Eye (tissue), 1 donor: ENCODE measurements around the gene PRSS23.
"Not testable (repeated sequence)": the region's sequence is repeated elsewhere in the genome, so short reads cannot be mapped to it uniquely, and the experiment has no call there.

ENCODE experiments used
- DNase-seq: peaks from one replicate; pipeline ENCODE4 v3.0.0-alpha.2; 2015

The PRSS23 gene

GRCh38 chr11:86815726-86816125 is 15.4 kb downstream of the PRSS23 start:
- no peak for DNase-seq

- DNase-seq, result no peak
These were observed 15.9 kb downstream of the PRSS23 start for GRCh38 chr11:86816251-86816726.

GRCh38 chr11:86818462-86819192 is 18.3 kb downstream of the PRSS23 start:
- peak; percentile 88 for DNase-seq

- DNase-seq, result not testable (repeated sequence)
These were observed 23.8 kb downstream of the PRSS23 start for GRCh38 chr11:86824139-86824538.

GRCh38 chr11:86834376-86834775 is 34.0 kb downstream of the PRSS23 start:
- DNase-seq, result not testable (repeated sequence)

- not testable (repeated sequence) for DNase-seq
These were observed 44.6 kb downstream of the PRSS23 start for GRCh38 chr11:86844762-86845508.

GRCh38 chr11:86848132-86848531 is 47.8 kb downstream of the PRSS23 start:
- DNase-seq, result no peak

GRCh38 chr11:86849679-86850078 is 49.3 kb downstream of the PRSS23 start:
- no peak for DNase-seq
